ENCODE measurements around the gene SH3GL2.

The SH3GL2 gene

GRCh38 chr9:17611917-17612316, 33.1 kb downstream of the SH3GL2 start:
- DNase-seq: no peak

- no peak for DNase-seq
Observed at GRCh38 chr9:17613758-17614157, 34.9 kb downstream of the SH3GL2 start.

GRCh38 chr9:17614250-17614649, 35.4 kb downstream of the SH3GL2 start:
- DNase-seq: no peak

GRCh38 chr9:17614903-17615302, 36.0 kb downstream of the SH3GL2 start:
- DNase-seq: no peak

- no peak for DNase-seq
Observed at GRCh38 chr9:17622141-17622540, 43.3 kb downstream of the SH3GL2 start.

GRCh38 chr9:17622749-17623148, 43.9 kb downstream of the SH3GL2 start:
- DNase-seq: no peak

- DNase-seq: peak in 1 of 2 experiments; percentile 11
Observed at GRCh38 chr9:17623965-17624364, 45.1 kb downstream of the SH3GL2 start.

GRCh38 chr9:17624571-17624970, 45.7 kb downstream of the SH3GL2 start:
- DNase-seq: no peak

GRCh38 chr9:17625644-17626388, 47.0 kb downstream of the SH3GL2 start:
- DNase-seq: no peak

- peak; percentile 18 for DNase-seq
Observed at GRCh38 chr9:17627641-17628040, 48.8 kb downstream of the SH3GL2 start.

GRCh38 chr9:17628624-17629023, 49.8 kb downstream of the SH3GL2 start:
- no peak for DNase-seq

GRCh38 chr9:17630531-17630949, 51.7 kb downstream of the SH3GL2 start:
- DNase-seq: no peak

- DNase-seq: no peak
Observed at GRCh38 chr9:17631396-17631795, 52.5 kb downstream of the SH3GL2 start.

- DNase-seq: no peak
Observed at GRCh38 chr9:17632994-17633393, 54.1 kb downstream of the SH3GL2 start.

GRCh38 chr9:17635115-17635890, 56.4 kb downstream of the SH3GL2 start:
- no peak for DNase-seq

- no peak for DNase-seq
Observed at GRCh38 chr9:17636349-17636748, 57.5 kb downstream of the SH3GL2 start.

GRCh38 chr9:17636821-17637220, 58.0 kb downstream of the SH3GL2 start:
- no peak for DNase-seq

GRCh38 chr9:17637229-17637628, 58.4 kb downstream of the SH3GL2 start:
- no peak for DNase-seq

- DNase-seq: no peak
Observed at GRCh38 chr9:17648516-17648915, 69.7 kb downstream of the SH3GL2 start.

GRCh38 chr9:17651725-17652124, 72.9 kb downstream of the SH3GL2 start:
- DNase-seq: no peak

- no peak for DNase-seq
Observed at GRCh38 chr9:17653947-17654465, 75.1 kb downstream of the SH3GL2 start.

GRCh38 chr9:17656889-17657288, 78.0 kb downstream of the SH3GL2 start:
- no peak for DNase-seq

- no peak for DNase-seq
Observed at GRCh38 chr9:17658237-17658636, 79.4 kb downstream of the SH3GL2 start.

GRCh38 chr9:17660158-17660557, 81.3 kb downstream of the SH3GL2 start:
- no peak for DNase-seq
